Astrocyte (in vitro differentiated cells and primary cell): ENCODE data around the gene NEDD9.

Experiments
- EZH2 ChIP-seq: IDR thresholded peaks from 2 replicates; pipeline ENCODE4 v1.6.1; 2012; ENCODE audit warnings: mild to moderate bottlenecking, low read length, inconsistent platforms; ENCODE audit not compliant: insufficient read depth
- TF ChIP-seq, protein P1 (sequence below): IDR thresholded peaks from 2 replicates; pipeline ENCODE4 v1.5.1; 2011; ENCODE audit warnings: low read depth, mild to moderate bottlenecking, inconsistent platforms, low read length, moderate library complexity; ENCODE audit not compliant: insufficient read depth

DNA sequence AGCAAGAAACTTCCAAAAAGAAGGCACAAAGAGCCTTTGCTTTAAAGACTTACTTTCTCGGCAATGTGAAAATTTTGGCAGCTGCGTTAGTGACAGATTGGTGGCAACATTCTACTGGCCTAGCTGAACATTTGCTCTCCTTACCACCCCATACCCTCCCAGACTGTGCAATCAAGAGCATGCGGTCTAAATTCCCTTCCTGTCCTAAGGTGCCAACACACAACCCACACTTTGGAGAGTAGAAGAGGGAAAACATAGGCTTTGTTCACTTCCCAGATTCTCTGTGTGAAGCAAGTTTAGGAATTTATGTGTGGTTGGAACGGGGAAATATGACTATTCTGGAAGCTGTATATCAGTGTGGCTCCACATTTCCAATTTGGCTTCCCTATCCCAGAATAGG lies 29.8 kb upstream of the NEDD9 start:
- TF ChIP-seq, protein P1, sequence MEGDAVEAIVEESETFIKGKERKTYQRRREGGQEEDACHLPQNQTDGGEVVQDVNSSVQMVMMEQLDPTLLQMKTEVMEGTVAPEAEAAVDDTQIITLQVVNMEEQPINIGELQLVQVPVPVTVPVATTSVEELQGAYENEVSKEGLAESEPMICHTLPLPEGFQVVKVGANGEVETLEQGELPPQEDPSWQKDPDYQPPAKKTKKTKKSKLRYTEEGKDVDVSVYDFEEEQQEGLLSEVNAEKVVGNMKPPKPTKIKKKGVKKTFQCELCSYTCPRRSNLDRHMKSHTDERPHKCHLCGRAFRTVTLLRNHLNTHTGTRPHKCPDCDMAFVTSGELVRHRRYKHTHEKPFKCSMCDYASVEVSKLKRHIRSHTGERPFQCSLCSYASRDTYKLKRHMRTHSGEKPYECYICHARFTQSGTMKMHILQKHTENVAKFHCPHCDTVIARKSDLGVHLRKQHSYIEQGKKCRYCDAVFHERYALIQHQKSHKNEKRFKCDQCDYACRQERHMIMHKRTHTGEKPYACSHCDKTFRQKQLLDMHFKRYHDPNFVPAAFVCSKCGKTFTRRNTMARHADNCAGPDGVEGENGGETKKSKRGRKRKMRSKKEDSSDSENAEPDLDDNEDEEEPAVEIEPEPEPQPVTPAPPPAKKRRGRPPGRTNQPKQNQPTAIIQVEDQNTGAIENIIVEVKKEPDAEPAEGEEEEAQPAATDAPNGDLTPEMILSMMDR = no peak
- TF ChIP-seq EZH2 = no peak
